Hepatic stellate cell (primary cell): ENCODE data around the gene MACROD2.
A peak's percentile ranks its signal among the peaks of the same experiment; 100 is the strongest.
"Not testable (repeated sequence)": the region's sequence is repeated elsewhere in the genome, so short reads cannot be mapped to it uniquely, and the experiment has no call there.

Source experiments
- DNase-seq: peaks from one replicate; pipeline ENCODE4 v3.0.0; 2011; ENCODE audit warnings: low spot score

Gene MACROD2

DNA sequence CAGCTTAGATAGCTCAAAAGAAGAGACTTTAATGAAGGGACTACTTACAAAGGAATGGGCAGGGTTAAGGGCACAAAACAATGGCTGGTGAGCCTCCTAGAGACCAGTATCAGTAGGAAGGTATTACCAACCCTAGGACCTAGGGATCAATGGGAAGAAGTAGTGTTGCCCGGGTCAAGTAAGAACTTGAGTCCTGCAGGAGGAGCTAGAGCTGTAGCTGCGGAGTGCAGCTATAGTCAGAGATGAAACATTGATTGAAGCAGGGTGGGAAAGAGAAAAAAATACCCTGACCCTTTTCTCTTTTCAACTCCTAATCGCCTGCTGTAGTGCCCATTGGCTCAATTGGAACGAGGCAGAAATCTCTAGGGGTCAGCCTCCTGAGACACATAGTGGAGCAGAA is 198.1 kb downstream of the MACROD2 start:
- no peak for DNase-seq

DNA sequence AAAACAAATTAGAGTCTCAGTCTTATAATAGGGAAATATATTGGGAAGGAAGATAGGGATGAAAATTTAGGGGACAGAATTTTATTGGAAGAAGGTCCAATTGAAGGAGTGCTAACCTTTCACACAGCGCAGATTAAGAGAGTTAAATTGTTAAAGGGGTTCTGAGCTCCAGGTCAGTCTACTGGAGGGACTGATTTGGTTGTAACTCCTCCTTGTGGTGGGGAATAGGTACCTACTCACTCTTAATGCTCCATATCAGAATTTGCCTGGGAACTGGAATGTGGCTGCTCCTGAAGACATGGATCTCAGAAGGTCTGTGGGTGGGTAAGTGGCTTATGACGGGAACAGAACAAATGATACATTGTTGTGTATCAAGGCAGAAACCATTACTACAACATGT is 198.6 kb downstream of the MACROD2 start:
- DNase-seq: no peak

DNA sequence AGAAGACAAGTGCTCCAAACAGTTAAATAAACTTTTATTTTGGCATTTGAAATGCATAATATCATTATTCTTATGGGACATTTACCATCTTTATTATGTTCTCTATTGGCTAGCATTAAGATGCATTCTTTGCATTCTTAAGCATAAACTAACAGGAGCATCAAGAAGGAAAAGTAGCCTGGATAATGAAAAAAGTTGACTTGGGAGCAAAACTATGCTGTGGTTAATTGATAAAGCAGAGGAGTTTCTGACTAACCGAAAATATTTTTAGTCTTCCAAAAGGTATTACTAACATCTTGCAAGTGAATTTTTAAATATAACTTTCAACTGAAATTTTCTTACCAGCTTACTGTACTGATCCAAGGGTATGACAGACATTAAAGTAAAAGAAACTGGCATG is 201.8 kb downstream of the MACROD2 start:
- DNase-seq: peak; percentile 55

DNA sequence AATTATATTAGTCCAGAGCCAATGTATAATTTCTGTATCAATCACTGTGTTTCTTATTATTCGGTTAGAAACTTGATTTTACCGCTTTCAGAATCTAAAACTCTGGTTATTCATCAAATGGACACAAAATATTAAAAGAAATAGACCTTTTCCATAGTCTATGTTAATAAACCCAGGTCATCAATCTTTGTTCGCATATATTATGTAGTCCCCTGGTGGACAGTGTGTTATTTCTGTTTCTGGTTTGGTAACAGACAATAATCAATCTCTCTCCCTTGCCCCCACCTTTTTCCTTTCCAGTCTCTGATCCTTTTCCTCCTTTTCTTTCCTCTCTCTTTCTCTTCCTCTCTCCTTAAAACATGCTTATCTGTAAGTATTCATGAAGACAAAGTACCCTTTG is 203.1 kb downstream of the MACROD2 start:
- DNase-seq: no peak

DNA sequence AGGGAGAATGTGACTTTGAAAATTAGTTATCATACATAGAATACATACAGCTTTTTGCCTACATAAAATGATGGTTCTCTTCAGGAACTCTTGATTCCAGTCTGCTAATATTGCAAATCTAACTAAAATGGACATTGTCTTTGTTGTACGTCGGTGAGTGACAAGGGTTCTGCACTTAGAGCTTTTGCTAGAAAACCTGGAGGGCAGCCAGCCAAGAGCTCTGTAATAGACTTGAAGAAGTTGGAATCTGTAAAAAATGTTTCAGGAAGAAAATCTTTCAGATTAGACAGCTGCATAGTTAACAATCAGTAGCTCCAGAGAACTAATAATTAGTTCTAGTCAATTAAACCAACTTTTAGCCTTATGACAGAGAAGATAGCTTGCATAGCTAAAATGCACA is 203.8 kb downstream of the MACROD2 start:
- DNase-seq: no peak

DNA sequence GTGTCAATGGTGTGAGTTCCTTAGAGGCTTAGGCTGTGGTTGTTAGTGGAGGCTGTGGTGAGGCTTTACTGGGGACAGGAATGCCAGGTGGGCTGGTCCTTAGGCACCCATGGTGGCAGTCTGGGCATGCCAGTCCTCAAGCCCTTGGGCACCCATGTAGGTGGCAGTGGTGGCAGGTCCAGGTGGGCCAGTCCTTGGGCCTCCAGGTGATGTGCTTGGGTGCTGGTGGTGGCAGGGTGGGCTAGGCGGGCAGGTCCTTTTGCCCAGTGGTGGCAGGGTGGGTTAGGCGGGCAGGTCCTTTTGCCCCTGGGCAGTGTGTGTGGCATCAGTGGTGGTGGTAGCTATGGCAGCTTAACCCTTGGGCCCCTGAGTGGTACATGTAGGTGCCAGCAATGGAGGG is 208.3 kb downstream of the MACROD2 start:
- DNase-seq: no peak

DNA sequence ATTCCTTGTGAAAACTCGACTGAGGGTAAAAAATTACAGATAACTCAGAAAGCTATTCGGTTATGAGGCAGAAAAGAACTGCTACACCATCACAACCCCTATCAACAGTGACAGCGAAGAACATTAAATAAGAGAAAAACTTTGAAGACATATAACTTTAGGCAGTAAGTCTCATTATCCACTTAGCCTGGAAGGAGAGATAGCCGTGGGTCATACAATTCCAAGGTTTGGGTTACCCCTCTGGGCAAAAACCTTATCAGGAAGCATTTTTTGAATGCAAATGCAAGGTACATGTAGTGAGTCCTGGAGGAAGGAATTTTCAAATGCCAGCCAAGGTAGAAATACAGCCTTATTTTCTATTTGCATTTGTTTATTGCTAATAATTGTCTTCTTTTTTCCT is 212.3 kb downstream of the MACROD2 start:
- DNase-seq: no peak

DNA sequence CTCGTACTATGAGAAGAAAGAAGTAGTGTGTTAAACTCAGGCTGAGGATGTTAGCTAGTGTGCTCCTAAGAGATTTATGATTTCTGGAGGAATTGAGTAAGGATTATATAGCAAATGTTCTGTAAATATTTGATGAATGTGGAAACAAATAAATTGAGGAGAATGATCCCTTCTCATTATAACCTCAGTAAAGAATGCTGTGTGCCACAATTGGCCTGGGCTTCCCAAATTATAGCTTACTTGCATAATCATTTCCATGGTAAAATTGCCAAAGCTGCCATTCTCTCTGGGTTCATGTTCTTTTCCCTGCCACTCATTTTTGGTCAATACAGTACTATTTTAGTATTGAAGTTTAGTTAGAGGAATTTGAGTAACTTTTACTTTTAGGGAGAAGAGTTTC is 213.6 kb downstream of the MACROD2 start:
- no peak for DNase-seq

DNA sequence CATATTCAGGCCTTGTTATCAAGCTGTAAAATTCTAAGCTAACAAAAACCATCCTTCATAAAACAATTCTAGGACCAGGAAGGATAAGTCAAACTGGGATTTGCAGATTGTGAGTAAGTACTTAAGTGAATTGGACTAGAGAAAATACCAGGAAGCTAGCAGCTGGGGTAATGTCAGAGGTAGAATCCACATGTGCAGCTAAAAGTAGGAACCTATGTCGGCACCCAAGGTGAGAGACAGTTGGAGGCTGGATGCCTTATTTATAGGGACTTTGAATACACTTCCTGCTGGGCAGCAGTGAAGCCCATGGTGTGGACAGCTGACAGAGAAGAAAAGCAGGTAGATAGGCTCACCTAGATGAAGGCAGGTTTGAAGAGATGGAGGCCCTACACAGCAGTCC is 214.8 kb downstream of the MACROD2 start:
- no peak for DNase-seq

DNA sequence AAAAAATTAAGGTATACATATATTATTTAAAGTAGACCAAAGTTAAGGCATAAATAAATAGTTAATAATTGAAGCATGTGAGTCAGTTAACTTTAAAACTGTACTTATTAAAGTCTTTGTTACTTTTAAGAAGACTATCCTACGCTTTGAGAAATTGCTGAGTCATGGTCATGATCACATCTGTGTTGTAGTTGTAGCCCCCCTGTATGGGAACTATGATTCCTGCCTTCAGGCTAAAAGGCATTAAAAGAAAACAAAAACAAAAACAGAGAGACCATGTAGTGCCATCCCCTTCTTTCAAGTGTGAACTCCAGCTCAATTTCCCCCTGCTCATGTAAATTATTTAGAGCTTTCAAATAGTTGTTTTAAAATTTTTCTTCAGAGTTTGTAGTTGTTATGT is 218.7 kb downstream of the MACROD2 start:
- no peak for DNase-seq

DNA sequence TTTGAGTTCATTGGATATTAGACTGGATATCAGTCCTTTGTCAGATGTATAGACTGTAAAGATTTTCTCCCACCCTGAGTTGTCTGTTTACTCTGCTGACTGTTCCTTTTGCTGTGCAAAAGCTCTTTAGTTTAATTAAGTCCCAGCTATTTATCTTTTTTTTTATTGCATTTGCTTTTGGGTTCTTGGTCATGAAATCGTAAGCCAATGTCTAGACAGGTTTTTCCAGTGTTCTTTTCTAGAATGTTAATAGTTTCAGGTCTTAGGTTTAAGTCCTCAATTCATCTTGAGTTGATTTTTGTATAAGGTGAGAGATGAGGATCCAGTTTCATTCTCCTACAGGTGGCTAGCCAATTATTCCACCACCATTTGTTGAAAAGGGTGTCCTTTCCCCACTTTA is 220.6 kb downstream of the MACROD2 start:
- not testable (repeated sequence) for DNase-seq

DNA sequence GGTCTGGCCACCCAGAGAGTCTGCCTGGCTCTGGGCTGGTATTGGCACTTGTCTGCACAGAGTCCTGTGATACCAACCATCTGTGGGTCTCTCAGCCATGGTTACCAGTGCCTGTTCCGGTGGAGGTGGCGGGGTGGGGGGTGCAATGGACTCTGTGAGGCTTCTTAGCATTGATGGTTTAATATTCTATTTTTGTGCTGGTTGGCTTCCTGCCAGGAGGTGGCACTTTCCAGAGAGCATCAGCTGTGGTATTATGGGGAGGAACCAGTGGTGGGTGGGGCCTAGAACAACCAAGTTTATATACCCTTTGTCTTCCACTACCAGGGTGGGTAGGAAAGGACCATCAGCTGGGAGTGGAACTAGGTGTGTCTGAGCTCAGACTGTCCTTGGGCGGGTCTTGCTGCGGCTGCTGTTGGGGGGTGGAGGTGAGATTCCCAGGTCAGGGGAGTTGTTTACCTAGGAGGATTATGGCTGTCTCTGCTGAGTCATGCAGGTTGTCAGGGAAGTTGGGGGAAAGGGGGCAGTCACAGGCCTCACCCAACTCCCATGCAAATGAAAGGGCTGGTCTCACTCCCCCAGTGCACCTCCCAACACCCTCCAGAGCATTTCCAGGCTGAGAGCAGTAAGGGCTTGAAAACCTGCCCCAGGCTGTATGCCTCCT is 224.6 kb downstream of the MACROD2 start:
- no peak for DNase-seq

DNA sequence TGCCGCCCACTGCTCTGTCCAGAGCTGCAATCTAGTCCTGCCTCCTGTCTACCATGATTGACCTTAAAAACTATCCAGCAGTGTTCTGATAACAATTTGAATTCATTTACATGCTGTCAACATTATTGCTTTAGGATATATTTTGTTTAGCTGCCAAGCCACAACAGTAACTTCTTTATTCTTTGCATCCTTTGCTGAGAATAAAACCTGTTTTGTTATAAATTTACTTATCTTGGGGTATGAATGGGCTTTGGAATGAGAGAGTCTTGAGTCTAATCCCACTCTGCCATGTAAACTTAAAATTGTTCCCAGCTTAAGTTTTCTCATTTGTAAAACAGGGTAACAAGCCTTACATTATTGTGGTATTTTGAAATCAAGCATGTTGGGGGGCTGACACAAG is 225.7 kb downstream of the MACROD2 start:
- no peak for DNase-seq

DNA sequence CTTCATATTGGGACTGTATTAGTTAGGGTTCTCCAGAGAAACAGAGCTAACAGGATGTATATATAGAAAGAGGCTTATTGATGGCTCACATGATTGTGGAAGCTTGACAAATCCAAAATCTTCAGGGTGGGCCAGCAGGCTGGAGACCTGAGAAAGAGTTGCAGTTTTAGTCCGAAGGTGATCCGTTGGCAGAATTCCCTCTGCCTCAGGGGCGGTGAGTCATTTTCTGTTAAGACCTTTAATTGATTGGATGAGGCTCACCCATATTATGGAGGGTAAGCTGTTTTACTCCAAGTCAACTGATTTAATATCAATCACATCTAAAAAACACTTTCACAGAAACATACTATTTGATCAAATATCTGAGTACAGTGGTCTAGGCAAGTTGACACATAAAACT is 228.5 kb downstream of the MACROD2 start:
- DNase-seq: no peak

DNA sequence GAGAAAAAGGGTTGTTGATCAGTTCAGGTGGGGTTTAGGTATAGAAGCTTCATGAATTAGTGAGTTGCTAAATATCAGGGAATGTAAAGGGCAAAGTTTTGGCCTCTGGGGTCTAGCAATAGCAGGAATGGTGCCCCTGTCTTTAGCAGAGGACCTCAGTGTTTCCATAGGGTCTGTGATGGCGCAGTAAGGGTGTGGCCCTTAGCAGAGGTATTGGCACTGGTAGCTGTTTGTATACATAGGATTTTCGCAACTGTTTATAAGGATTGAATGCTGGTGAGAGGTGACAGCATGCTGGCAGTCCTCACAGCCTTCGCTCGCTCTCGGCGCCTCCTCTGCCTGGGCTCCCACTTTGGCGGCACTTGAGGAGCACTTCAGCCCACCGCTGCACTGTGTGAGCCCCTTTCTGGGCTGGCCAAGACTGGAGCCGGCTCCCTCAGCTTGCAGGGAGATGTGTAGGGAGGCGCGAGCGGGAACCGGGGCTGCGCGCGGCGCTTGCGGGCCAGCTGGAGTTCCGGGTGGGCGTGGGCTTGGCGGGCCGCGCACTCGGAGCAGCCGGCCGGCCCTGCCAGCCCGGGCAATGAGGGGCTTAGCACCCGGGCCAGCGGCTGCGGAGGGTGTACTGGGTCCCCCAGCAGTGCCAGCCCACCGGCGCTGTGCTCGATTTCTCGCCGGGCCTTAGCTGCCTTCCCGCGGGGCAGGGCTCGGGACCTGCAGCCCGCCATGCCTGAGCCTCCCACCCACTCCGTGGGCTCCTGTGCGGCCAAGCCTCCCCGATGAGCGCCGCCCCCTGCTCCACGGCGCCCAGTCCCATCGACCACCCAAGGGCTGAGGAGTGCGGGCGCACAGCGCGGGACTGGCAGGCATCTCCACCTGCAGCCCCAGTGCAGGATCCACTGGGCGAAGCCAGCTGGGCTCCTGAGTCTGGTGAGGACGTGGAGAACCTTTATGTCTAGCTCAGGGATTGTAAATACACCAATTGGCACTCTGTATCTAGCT is 231.0 kb downstream of the MACROD2 start:
- not testable (repeated sequence) for DNase-seq

DNA sequence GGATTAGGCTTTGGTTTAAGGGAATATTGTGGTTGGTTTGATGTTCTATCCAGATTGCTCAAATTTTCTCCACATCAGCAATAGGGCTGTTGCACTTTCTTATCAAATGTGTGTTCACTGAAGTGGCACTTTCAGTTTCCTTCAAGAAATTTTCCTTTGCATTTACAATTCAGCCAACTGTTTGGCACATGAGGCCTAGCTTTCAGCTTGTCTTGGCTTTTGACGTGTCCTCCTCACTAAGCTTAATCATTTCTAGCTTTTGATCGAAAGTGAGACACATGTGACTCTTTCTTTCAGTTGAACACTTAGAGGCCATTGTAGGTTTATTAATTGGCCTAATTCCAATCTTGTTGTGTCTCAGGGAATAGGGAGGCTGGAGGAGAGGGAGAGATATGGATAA is 237.3 kb downstream of the MACROD2 start:
- no peak for DNase-seq

DNA sequence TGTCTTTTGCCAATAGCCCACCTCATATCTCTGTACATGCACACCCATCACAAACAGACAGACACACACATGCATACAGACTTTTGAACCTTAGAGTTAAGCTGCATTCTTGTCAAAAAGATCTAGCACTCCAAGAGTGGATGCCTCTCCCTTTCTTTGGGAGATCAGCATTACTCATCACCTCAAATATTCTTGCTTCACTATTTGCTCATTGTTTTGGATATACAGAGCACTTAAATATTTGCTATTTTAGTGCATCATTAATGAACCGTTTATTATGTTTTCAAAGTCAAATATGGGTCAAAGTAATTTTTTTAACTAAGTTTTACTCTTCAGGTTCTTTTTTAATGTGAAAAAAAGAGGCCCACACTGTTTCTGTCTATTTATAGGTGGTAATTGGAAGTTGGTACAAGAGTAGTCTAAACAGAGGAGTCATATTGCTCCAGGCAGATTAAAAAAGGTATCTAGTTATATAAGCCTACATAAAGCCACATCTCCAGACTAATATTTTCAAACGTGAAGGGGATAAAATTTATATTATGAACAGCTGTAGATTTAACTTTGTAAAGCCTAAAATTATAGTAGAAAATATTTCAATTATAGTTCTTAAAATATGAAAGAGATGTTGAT is 239.5 kb downstream of the MACROD2 start:
- DNase-seq: peak; percentile 36

DNA sequence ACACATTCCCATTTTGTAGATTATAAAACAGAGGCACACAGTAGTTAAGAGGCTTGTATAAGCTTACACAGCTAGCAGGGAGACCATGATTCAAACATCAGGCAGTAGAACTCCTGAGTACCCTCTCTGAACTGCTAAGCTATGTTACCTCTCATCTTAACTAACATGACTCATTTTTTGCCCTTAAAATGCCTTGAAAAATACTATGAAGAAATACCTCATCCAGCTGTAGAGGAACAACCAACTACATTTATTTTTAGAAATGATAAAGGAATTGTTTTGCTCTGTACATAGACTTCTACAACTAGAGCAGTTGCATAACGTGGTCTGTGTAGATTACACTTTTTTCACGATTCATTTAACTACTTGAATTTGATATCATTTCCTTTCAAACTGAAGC is 240.0 kb downstream of the MACROD2 start:
- peak; percentile 27 for DNase-seq

DNA sequence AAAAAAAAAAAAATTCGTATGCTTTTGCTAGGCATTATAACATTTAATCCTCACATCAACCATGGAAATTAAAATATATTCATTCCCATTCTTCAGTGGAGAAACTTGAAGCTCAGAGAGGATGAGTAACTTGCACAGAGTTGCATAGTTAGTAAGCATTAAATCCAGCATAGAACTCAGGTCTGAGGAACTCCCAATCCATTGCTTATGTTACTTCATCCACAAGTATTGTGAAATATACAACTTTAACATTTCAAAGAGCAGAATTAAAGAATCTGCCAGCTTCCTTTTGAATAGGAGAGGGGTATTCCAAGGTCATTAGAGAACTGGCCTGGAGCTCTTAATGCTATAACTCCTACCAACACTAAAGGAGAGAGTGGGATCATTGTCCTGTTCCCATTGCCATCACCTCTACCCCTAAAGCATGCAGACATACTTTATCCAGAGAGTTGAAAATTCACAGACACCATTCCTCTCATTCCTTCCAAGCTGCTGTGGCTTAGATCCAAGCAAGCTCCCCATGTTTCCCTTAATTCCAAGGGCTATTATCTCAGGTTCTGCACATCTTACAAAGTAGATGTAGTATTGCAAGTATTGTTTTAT is 250.2 kb downstream of the MACROD2 start:
- DNase-seq: peak; percentile 6

DNA sequence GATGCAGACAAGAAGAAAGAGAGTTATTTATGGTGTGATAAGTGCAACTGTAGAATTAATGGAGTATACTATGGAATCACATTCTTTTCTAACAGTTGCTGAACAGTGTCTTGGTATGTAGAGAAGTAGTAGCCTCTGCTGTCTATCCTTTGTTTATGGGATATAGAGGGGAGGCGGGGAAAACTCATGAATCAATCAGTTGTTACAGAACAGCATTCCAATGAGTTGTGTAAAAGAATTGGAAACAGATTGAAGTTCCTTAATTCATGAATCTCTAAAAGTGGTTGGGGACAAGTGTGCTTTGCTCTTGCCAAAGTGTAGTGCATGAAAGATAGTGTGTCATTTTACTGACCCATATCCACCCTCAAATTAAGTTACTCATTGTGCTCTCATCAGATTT is 264.4 kb downstream of the MACROD2 start:
- DNase-seq: no peak

DNA sequence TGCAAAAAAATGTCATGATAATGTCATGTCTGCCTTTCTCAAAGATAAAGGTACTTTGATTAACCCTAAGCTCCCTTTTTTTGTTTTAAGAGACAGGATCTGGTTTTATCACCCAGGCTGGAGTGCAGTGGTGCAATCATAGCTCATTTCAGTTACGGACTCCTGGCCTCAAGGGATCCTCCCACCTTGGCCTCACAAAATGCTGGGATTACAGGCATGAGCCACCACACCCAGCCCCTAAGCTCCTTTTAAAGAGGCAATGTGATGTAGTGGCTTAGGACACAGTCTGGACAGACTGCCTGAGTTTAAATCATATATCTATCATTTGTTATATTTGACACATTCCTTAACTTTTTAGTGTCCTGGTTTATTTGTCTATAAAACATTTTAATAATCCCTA is 265.1 kb downstream of the MACROD2 start:
- DNase-seq: no peak

DNA sequence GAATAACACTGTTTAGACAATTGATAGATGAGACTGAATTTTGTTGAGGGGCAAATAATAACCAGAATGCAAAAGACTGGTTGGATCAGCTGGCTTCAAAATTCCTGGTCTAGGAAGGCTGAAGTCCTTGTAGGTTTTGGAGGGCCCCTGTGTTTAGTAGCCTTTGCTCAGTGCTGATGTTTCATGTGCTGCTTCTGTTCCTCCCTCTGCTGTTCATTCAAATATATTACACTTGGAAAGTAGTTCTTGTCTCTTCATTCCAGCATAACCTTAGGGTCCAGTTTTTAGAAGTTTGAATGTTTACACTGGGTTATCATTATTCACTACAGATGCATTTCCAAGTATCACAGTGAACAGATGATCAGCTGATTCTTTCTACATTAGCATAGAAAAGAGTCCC is 269.6 kb downstream of the MACROD2 start:
- DNase-seq: peak; percentile 21

DNA sequence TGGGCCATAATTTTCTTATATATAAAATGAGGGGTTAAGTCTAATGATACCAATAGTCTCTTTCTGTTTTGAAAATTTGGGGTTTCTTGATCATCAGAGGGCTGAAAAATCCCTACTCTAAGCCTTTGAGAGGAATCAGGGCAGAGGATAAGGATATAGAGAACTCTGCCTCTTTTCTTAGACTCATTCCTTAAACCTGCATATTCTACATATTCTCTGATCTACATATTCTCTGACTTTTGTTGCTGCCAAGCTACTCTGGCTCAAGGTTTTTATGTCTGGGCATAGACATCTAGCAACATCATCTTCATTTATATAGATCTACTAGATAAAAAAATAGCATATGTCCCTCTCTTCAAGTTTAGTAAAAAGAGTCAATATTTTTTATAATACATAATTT is 270.9 kb downstream of the MACROD2 start:
- no peak for DNase-seq
